OCI-LY1 (cell line): Measurements from ENCODE around the gene MARCHF10.

Experiments
- H2AFZ ChIP-seq: fragments of 200-600 bp; sonication (generic), shearing (Covaris generic); 2 replicates; pipeline ENCODE4 v1.6.0; 2014; ENCODE audit warnings: antibody characterized with exemption, mild to moderate bottlenecking, low read length
- H3F3A ChIP-seq: fragments of 200-600 bp; sonication (generic), shearing (Covaris generic); 2 replicates; pipeline ENCODE4 v1.6.0; 2014; ENCODE audit warnings: mild to moderate bottlenecking, antibody characterized with exemption, low read length, moderate library complexity; ENCODE audit not compliant: insufficient read depth
- H3K27ac ChIP-seq: fragments of 200-600 bp; sonication (generic); 2 replicates; pipeline ENCODE4 v1.5.1; 2014; ENCODE audit warnings: low read length, mixed run types, mild to moderate bottlenecking, low read depth; ENCODE audit not compliant: poor library complexity, severe bottlenecking
- H3K27me3 ChIP-seq: fragments of 200-600 bp; sonication (generic); 2 replicates; pipeline ENCODE4 v1.6.0; 2014; ENCODE audit warnings: antibody characterized with exemption, mild to moderate bottlenecking, low read length, moderate library complexity; ENCODE audit not compliant: insufficient read depth
- H3K36me3 ChIP-seq: fragments of 200-600 bp; sonication (generic); 2 replicates; pipeline ENCODE4 v1.6.1; 2014; ENCODE audit warnings: mild to moderate bottlenecking, antibody characterized with exemption, low read length, moderate library complexity, mixed read lengths; ENCODE audit not compliant: insufficient read depth
- H3K4me1 ChIP-seq: fragments of 200-600 bp; sonication (generic); 2 replicates; pipeline ENCODE4 v1.5.1; 2014; ENCODE audit warnings: mild to moderate bottlenecking, low read length, moderate library complexity; ENCODE audit not compliant: insufficient read depth, severe bottlenecking
- H3K4me2 ChIP-seq: fragments of 200-600 bp; sonication (generic), shearing (Covaris generic); 2 replicates; pipeline ENCODE4 v1.6.1; 2014; ENCODE audit warnings: low read length
- H3K4me3 ChIP-seq: fragments of 200-600 bp; sonication (generic); 2 replicates; pipeline ENCODE4 v1.5.1; 2014; ENCODE audit warnings: low read length, low read depth, mild to moderate bottlenecking, mixed read lengths; ENCODE audit not compliant: poor library complexity, severe bottlenecking
- H3K79me2 ChIP-seq: fragments of 200-600 bp; shearing (Covaris generic); 2 replicates; pipeline ENCODE4 v1.6.1; 2016; ENCODE audit warnings: mixed run types, low read length, mixed read lengths; ENCODE audit not compliant: insufficient read depth
- H3K9ac ChIP-seq: fragments of 200-600 bp; sonication (generic), shearing (Covaris generic); 2 replicates; pipeline ENCODE4 v1.6.1; 2014; ENCODE audit warnings: mild to moderate bottlenecking, low read length, mixed read lengths
- H3K9me2 ChIP-seq: fragments of 200-600 bp; sonication (generic), shearing (Covaris generic); 2 replicates; pipeline ENCODE4 v1.6.1; 2014; ENCODE audit warnings: low read depth, mild to moderate bottlenecking, low read length, mixed read lengths
- H3K9me3 ChIP-seq: fragments of 200-600 bp; shearing (Covaris generic); 2 replicates; pipeline ENCODE4 v1.6.1; 2014; ENCODE audit warnings: low read length, mixed read lengths
- H4K20me1 ChIP-seq: fragments of 200-600 bp; sonication (generic), shearing (Covaris generic); 2 replicates; pipeline ENCODE4 v1.6.0; 2016; ENCODE audit warnings: mild to moderate bottlenecking, low read length; ENCODE audit not compliant: insufficient read depth
- CTCF ChIP-seq: fragments of 200-600 bp; sonication (generic), shearing (Covaris generic); IDR thresholded peaks from 2 replicates; pipeline ENCODE4 v1.5.1; 2017; ENCODE audit warnings: mild to moderate bottlenecking, antibody characterized with exemption, low read length, moderate library complexity, mixed read lengths
- EZH2 ChIP-seq: fragments of 200-600 bp; sonication (generic), shearing (Covaris generic); IDR thresholded peaks from 2 replicates; pipeline ENCODE4 v1.8.0; 2017; ENCODE audit warnings: borderline replicate concordance, mixed run types, mild to moderate bottlenecking, antibody characterized with exemption, low read length, moderate library complexity, mixed read lengths

Gene MARCHF10

GRCh38 chr17:62725791-62726249 lies 82.3 kb downstream of the MARCHF10 start:
- Histone ChIP-seq H3K4me2 (no peak overlapping the region), H3K4me1 (peaks cover 6% of the 10 kb centered on the region), H3K9me3 (no peaks in the 10 kb centered on the region), H3F3A (no peaks in the 10 kb centered on the region), H3K9me2 (no peaks in the 10 kb centered on the region), H3K79me2 (no peaks in the 10 kb centered on the region), H2AFZ (no peak overlapping the region), H3K4me3 (no peak overlapping the region), H3K36me3 (no peaks in the 10 kb centered on the region), H4K20me1 (no peaks in the 10 kb centered on the region), H3K27me3 (0 out of 2 replicates have a peak, but pooled peaks cover 4% of the 10 kb centered on the region), H3K9ac (no peak overlapping the region), H3K27ac (no peak overlapping the region)
- TF ChIP-seq CTCF = no peak
- no peak for TF ChIP-seq EZH2

- Histone ChIP-seq H3K36me3 (no peaks in the 10 kb centered on the region), H3K27me3 (0 out of 2 replicates have a peak, but pooled peaks cover 4% of the 10 kb centered on the region), H3K79me2 (no peaks in the 10 kb centered on the region), H3K9me3 (no peaks in the 10 kb centered on the region), H3K4me1 (peaks cover 6% of the 10 kb centered on the region), H3K4me3 (no peak overlapping the region), H3K9me2 (no peaks in the 10 kb centered on the region), H4K20me1 (no peaks in the 10 kb centered on the region), H3F3A (no peaks in the 10 kb centered on the region), H3K27ac (no peak overlapping the region), H3K4me2 (no peak overlapping the region; the same call in 1 of the 2 replicates), H3K9ac (no peak overlapping the region), H2AFZ (no peak overlapping the region)
- no peak for TF ChIP-seq EZH2
- TF ChIP-seq CTCF = no peak
Measured at GRCh38 chr17:62724398-62725146, 83.5 kb downstream of the MARCHF10 start.

- H3K9me3 ChIP-seq = no peaks in the 10 kb centered on the region
- H3K4me2 ChIP-seq = no peak overlapping the region
- no peaks in the 10 kb centered on the region for H3K9me2 ChIP-seq
- no peaks in the 10 kb centered on the region for H3F3A ChIP-seq
- TF ChIP-seq CTCF (no peak), EZH2 (no peak)
- H4K20me1 ChIP-seq = no peaks in the 10 kb centered on the region
- no peak overlapping the region for H3K9ac ChIP-seq
- H2AFZ ChIP-seq = no peak overlapping the region
- peaks cover 6% of the 10 kb centered on the region for H3K4me1 ChIP-seq
- no peaks in the 10 kb centered on the region for H3K79me2 ChIP-seq
- 0 out of 2 replicates have a peak, but pooled peaks cover 5% of the 10 kb centered on the region for H3K27me3 ChIP-seq
- no peak overlapping the region for H3K4me3 ChIP-seq
- no peaks in the 10 kb centered on the region for H3K36me3 ChIP-seq
- no peak overlapping the region for H3K27ac ChIP-seq
Measured at GRCh38 chr17:62723842-62724241, 84.3 kb downstream of the MARCHF10 start.
